H1 (cell line): Measurements from ENCODE around the gene WDCP.

Experiments used
- CTCF ChIP-seq, 3 experiments: IDR thresholded peaks; 1 replicate in 2 of 3; 2 replicates in 1 of 3; pipeline versions ENCODE4 v1.5.1 to v1.6.1; 2011; ENCODE audit warnings: low read length in 3 of 3, mild to moderate bottlenecking in 3 of 3, inconsistent platforms in 2 of 3, low read depth in 1 of 3, moderate library complexity in 1 of 3; ENCODE audit not compliant: insufficient read depth in 1 of 3; ENCODE audit errors: control extremely low read depth in 1 of 3
- GABPA ChIP-seq: IDR thresholded peaks from 2 replicates; pipeline ENCODE4 v1.6.1; 2011; ENCODE audit warnings: mild to moderate bottlenecking, low read length, moderate library complexity, borderline replicate concordance; ENCODE audit not compliant: insufficient read depth
- POU5F1 ChIP-seq: IDR thresholded peaks from 2 replicates; pipeline ENCODE4 v1.6.1; 2011; ENCODE audit warnings: low read depth, mild to moderate bottlenecking, low read length, moderate library complexity

- TF ChIP-seq POU5F1 (no peak), GABPA (no peak), CTCF (IDR thresholded peaks at IDR 0.05; ENCODE audit: control extremely low read depth in 1 of 3, insufficient read depth in 1 of 3, low read depth in 1 of 3, low read length in 3 of 3) (no peak)
These were observed 33.5 kb upstream of the WDCP start for GRCh38 chr2:24080701-24081100.
